Measurements from ENCODE around the gene C5orf24.

DNA sequence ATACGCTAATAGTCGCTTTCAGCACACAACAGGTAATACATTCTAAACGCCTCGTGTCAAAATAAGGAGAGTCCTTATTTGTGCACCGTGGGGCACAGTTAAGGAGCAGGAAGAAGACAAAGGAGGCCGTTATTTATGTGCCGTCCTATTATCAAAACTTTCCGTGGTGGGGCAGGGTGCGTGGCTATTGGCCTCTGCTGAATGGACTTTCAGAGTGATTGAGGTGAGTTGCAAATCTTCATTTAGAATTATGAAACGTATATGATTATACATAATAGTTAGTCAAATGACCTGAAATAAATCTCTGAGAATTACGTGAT is 833 bp downstream of the C5orf24 start:
- no peak for TF ChIP-seq EZH2phosphoT487 (IDR thresholded peaks at IDR 0.05)
- TF ChIP-seq, protein P1, sequence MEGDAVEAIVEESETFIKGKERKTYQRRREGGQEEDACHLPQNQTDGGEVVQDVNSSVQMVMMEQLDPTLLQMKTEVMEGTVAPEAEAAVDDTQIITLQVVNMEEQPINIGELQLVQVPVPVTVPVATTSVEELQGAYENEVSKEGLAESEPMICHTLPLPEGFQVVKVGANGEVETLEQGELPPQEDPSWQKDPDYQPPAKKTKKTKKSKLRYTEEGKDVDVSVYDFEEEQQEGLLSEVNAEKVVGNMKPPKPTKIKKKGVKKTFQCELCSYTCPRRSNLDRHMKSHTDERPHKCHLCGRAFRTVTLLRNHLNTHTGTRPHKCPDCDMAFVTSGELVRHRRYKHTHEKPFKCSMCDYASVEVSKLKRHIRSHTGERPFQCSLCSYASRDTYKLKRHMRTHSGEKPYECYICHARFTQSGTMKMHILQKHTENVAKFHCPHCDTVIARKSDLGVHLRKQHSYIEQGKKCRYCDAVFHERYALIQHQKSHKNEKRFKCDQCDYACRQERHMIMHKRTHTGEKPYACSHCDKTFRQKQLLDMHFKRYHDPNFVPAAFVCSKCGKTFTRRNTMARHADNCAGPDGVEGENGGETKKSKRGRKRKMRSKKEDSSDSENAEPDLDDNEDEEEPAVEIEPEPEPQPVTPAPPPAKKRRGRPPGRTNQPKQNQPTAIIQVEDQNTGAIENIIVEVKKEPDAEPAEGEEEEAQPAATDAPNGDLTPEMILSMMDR (IDR thresholded peaks at IDR 0.05): no peak

Measured in neural progenitor cell (in vitro differentiated cells).